ENCODE data around the gene PTPRH. TPM values are rescaled to one million over a fixed set of nuclear protein-coding genes. Genes with fewer than 3 reads are reported as not detected.

Gene PTPRH
- total RNA-seq, 1 donor from 2014 or later: 4.4 TPM

DNA sequence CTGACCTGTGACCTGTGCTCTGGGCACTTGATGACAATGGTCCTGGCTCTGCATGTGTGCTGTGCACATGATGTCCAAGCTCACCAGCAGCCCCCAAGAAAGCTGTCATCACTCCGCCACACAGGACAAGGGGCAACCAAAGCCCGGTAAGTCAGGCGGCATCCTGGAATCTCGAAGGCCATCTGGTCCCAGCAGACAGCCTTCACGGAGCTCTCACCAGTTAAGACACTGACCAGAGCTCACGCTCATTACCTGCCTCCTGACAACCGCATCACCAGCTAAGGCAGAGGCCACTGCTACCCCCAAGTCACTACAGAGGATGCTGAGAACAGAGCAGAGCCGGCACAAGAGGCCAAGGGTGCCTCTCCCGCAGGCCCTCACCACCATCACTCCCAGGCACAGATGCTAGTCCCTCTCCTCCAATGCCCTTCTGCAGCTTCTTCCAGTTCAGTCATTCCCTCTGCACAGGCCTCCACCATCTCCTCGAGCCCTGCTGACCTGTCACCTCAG, 38.9 kb upstream of the PTPRH start:
- H3K9me3 ChIP-seq: no peaks in the 10 kb centered on the region
- H3K4me3 ChIP-seq: no peak overlapping the region
- H3K27me3 ChIP-seq: no peaks in the 10 kb centered on the region
- TF ChIP-seq POLR2A (IDR thresholded peaks at IDR 0.05) (no peak), POLR2AphosphoS5 (IDR thresholded peaks at IDR 0.05; ENCODE audit: insufficient read depth in 1 of 2, low read depth in 1 of 2) (no peak)
- TF ChIP-seq, protein P1, sequence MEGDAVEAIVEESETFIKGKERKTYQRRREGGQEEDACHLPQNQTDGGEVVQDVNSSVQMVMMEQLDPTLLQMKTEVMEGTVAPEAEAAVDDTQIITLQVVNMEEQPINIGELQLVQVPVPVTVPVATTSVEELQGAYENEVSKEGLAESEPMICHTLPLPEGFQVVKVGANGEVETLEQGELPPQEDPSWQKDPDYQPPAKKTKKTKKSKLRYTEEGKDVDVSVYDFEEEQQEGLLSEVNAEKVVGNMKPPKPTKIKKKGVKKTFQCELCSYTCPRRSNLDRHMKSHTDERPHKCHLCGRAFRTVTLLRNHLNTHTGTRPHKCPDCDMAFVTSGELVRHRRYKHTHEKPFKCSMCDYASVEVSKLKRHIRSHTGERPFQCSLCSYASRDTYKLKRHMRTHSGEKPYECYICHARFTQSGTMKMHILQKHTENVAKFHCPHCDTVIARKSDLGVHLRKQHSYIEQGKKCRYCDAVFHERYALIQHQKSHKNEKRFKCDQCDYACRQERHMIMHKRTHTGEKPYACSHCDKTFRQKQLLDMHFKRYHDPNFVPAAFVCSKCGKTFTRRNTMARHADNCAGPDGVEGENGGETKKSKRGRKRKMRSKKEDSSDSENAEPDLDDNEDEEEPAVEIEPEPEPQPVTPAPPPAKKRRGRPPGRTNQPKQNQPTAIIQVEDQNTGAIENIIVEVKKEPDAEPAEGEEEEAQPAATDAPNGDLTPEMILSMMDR (IDR thresholded peaks at IDR 0.05): no peak
- intact Hi-C loops (cut with DNase I): no loop called here
- H3K27ac ChIP-seq: no peak overlapping the region
- H3K4me1 ChIP-seq: peaks cover 40% of the 10 kb centered on the region
- no peak for DNase-seq (ENCODE audit: extremely low spot score in 2 of 2)
- peaks cover 0 to 35% of the 10 kb centered on the region in 2 donors for H3K36me3 ChIP-seq

DNA sequence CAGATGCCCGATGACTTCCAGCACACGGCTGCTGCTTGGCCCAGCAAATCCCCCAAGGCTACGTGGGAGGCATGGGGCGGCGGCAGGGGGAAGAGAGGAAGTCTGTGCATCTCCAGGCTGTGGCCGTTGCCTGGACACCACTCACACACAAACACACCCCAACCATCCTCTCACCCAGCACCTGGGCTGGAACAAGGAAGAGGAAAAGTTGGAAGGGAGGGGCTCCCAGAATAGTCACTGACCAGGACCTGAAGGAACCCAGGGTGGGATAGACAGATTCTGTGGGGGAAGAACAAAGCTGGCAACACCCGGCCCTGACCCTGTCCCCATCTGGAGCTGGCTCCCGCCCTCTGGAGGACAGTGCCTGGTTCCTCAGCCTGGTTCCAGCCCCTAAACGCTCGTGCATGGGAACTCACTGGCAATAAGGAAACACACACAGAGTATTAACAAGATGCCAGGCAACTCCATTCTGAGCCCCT, 38.4 kb upstream of the PTPRH start:
- Histone ChIP-seq H3K36me3 (peaks cover 0 to 38% of the 10 kb centered on the region in 2 donors), H3K27ac (no peak overlapping the region), H3K4me1 (peaks cover 34% of the 10 kb centered on the region), H3K27me3 (no peaks in the 10 kb centered on the region), H3K4me3 (no peak overlapping the region), H3K9me3 (no peaks in the 10 kb centered on the region)
- no peak for TF ChIP-seq POLR2AphosphoS5 (IDR thresholded peaks at IDR 0.05; ENCODE audit: insufficient read depth in 1 of 2, low read depth in 1 of 2)
- TF ChIP-seq, protein P1 (IDR thresholded peaks at IDR 0.05): no peak
- no peak for TF ChIP-seq POLR2A (IDR thresholded peaks at IDR 0.05)
- DNase-seq (ENCODE audit: extremely low spot score in 2 of 2): no peak
- intact Hi-C loops (cut with DNase I): no loop called here

DNA sequence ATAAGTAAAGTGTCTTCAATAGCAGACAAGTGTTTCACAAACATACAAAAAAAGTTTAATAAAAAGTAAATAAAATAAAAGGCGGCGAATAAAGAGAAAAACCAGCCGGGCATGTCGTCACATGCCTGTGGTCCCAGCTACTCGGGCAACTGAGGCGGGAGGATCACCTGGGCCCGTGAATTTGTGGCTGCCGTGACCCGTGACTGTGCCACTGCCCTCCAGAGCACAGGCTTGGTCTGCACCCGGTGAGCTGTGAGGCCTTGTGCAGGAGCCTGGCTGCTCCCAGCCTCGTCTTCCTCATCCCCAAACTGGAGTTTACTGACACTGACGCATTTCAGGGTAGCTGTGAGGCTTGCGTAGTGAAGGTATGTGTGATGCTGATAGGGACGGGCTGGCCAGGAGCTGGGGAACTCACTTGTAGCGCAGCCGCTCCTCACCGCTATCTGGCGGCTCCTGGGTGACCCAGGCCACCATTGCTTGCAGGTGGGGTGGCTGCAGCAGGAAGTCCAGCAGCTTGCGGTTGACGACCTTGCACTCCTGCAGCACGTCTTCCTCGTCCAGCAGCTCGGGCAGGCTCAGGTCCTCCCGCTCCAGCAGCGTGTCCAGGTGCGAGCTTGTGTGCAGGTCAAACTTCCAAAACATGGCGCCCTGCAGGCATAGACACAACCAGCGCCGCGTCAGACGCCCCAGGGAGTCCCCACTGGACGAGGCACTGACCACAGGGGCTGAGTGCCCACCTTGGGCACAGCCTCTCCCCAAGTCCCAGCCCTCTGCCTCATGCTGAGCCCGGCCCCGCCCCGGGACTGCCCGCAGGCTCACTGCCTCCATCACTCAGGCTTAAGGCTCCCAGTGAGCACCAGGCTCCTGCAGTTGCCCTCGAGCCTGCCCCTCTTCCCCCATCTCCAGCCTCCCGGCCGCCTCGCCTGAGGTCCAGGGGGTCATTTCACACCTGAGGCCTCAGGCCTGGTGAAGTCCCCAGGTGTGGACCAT, 37.5 kb upstream of the PTPRH start:
- peaks cover 0 to 47% of the 10 kb centered on the region in 2 donors for H3K36me3 ChIP-seq
- peaks cover 28% of the 10 kb centered on the region for H3K4me1 ChIP-seq
- H3K27me3 ChIP-seq: no peaks in the 10 kb centered on the region
- intact Hi-C loops (cut with DNase I): no loop called here
- DNase-seq (ENCODE audit: extremely low spot score in 2 of 2): no peak
- no peaks in the 10 kb centered on the region for H3K9me3 ChIP-seq
- H3K4me3 ChIP-seq: no peak overlapping the region
- TF ChIP-seq POLR2A (IDR thresholded peaks at IDR 0.05) (no peak), POLR2AphosphoS5 (IDR thresholded peaks at IDR 0.05; ENCODE audit: insufficient read depth in 1 of 2, low read depth in 1 of 2) (no peak)
- TF ChIP-seq, protein P1 (IDR thresholded peaks at IDR 0.05): no peak
- no peak overlapping the region for H3K27ac ChIP-seq

DNA sequence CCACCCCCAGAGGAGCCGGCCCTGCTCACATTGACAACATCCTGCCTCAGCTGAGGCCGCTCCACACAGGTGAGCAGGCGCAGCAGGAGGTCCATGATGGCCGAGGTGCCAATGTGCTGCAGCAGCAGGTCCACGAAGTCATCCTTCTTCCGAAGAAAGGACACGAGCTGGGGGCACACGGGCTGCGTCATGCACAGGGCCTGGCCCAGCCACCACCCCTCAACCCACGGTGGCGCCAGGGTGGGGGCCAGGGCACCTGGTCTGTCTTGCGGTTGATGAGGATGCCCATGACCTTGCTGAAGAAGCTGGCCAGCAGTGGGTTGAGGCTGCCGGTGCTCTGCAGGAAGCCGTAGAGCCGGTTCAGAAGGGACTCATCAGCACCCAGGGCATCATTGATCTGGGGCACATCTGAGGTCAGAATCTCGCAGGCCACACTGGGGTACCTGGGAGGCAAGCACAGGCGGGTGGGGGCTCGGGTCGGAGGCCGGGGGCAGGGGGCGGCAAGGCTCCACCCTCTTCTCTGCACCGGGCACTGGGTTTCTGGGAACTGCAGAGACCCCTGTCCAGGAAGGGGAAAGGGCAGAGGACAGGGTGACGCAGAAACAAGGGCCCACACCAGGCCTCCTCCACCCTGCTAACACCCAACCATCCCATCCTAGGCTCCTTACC, 36.1 kb upstream of the PTPRH start:
- no peak for DNase-seq (ENCODE audit: extremely low spot score in 2 of 2)
- Histone ChIP-seq H3K4me1 (peaks cover 14% of the 10 kb centered on the region), H3K27me3 (no peaks in the 10 kb centered on the region), H3K27ac (no peak overlapping the region), H3K4me3 (no peak overlapping the region), H3K9me3 (no peaks in the 10 kb centered on the region), H3K36me3 (peaks cover 0 to 59% of the 10 kb centered on the region in 2 donors)
- intact Hi-C loops (cut with DNase I): no loop called here
- TF ChIP-seq POLR2A (IDR thresholded peaks at IDR 0.05) (no peak), POLR2AphosphoS5 (IDR thresholded peaks at IDR 0.05; ENCODE audit: insufficient read depth in 1 of 2, low read depth in 1 of 2) (no peak)

DNA sequence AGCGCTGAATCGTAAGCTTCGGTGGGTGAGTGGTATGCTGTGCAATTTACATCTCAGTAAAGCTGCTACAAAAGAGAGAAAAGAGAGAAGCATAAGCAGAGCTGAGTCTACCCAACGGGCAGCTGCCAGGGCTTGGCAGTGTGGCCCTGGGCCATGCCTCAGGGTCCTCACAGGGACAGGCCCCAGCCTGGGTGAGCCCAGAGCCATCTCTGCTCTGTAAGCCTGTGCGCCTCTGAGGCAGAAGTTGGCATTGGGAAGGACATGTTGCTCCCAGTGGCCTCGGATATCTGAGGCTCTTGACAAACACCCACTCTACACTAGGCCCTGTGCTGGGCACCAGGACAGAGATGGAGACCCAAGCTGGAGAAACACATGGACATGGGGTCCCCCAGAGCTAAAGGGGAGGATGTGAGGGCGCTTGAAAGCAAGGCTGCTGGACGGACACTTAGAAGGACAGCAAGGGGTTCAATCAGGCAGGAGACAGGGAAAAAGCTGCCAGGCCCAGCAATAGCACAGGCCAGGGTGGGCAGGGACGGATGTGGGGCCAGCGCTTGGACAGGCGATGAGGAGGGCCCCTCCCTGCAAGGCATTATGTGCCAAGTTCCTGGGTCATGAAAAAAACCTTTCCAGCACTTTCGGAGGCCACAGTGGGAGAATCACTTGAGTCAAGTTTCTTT, 34.8 kb upstream of the PTPRH start:
- DNase-seq (ENCODE audit: extremely low spot score in 2 of 2): no peak
- Histone ChIP-seq H3K36me3 (peaks cover 0 to 72% of the 10 kb centered on the region in 2 donors), H3K9me3 (no peaks in the 10 kb centered on the region), H3K4me3 (no peak overlapping the region), H3K27me3 (no peaks in the 10 kb centered on the region), H3K27ac (no peak overlapping the region), H3K4me1 (peaks cover 2% of the 10 kb centered on the region)
- intact Hi-C loops (cut with DNase I): no loop called here
- TF ChIP-seq POLR2A (IDR thresholded peaks at IDR 0.05) (no peak), POLR2AphosphoS5 (IDR thresholded peaks at IDR 0.05; ENCODE audit: insufficient read depth in 1 of 2, low read depth in 1 of 2) (no peak)
- TF ChIP-seq, protein P1 (IDR thresholded peaks at IDR 0.05): no peak
